Keratinocyte (primary cell): Measurements from ENCODE around the gene POMT1.

Source experiments
- CTCF ChIP-seq, 3 experiments: IDR thresholded peaks in 1 of 3; conservative IDR thresholded peaks in 1 of 3; optimal IDR thresholded peaks in 1 of 3; 2 replicates in 2 of 3; 3 replicates in 1 of 3; pipeline versions ENCODE3 to v1.5.1; 2011; ENCODE audit warnings: low read length in 3 of 3, mild to moderate bottlenecking in 3 of 3, moderate library complexity in 2 of 3, control low read depth in 1 of 3, inconsistent platforms in 1 of 3; ENCODE audit not compliant: insufficient read depth in 2 of 3; ENCODE audit errors: extremely low read depth in 1 of 3
- EZH2 ChIP-seq: IDR thresholded peaks from one replicate; pipeline ENCODE4 v1.6.1; 2012; ENCODE audit warnings: inconsistent platforms, mild to moderate bottlenecking, low read length, moderate library complexity

GRCh38 chr9:131473891-131474290 lies 28.8 kb upstream of the POMT1 start:
- TF ChIP-seq CTCF (optimal IDR thresholded peaks at IDR 0.05 in 1 of 3, IDR thresholded peaks at IDR 0.05 in 1 of 3, conservative IDR thresholded peaks at IDR 0.05 in 1 of 3; ENCODE audit: extremely low read depth in 1 of 3, insufficient read depth in 2 of 3, low read length in 3 of 3) (no peak), EZH2 (no peak)
